ENCODE measurements around the gene KANK2. TPM values are rescaled to one million over a fixed set of nuclear protein-coding genes. Genes with fewer than 3 reads are reported as not detected.
A peak's percentile ranks its signal among the peaks of the same experiment; 100 is the strongest.

KANK2 gene
- total and polyA plus RNA-seq, 2 of the 13 experiments (the other 11 are each of a cell fraction or from before 2014, with no cell fraction given), result 5.7 to 12.9 TPM

DNA sequence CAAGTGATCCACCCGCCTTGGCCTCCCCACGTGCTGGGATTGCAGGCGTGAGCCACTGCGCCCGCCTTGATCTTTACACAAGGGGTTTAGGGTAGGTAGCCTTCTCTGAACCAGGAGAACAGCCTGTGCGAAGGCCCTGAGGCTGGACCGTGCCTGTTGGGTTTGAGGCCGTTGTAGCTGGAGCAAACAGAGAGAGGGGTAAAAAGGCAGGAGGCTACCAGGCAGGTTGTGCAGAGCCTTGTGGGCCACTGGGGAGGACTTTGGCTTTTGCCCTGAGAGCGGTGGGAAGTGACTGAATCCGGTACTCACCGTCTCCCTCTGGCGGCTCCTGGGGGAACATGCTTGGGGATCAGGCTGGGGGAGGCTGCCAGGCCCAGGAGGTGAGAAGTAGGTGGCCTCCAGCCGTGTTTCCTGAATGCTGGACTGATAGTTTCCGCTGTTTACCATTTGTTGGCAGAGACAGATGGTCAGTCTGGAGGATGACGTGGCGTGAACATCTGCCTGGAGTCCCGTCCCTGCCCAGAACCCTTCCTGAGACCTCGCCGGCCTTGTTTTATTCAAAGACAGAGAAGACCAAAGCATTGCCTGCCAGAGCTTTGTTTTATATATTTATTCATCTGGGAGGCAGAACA lies 66.4 kb downstream of the KANK2 start (continued):
- TF ChIP-seq, protein P1, sequence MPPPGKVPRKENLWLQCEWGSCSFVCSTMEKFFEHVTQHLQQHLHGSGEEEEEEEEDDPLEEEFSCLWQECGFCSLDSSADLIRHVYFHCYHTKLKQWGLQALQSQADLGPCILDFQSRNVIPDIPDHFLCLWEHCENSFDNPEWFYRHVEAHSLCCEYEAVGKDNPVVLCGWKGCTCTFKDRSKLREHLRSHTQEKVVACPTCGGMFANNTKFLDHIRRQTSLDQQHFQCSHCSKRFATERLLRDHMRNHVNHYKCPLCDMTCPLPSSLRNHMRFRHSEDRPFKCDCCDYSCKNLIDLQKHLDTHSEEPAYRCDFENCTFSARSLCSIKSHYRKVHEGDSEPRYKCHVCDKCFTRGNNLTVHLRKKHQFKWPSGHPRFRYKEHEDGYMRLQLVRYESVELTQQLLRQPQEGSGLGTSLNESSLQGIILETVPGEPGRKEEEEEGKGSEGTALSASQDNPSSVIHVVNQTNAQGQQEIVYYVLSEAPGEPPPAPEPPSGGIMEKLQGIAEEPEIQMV (CRISPR knock-in tag; IDR thresholded peaks at IDR 0.05; ENCODE audit: low read depth), result peak; percentile 69; the same call in 1 of the 2 replicates
- TF ChIP-seq PLRG1 (conservative IDR thresholded peaks at IDR 0.05) (no peak), ETV6 (CRISPR knock-in tag; conservative IDR thresholded peaks at IDR 0.05) (no peak), SCMH1 (CRISPR knock-in tag; IDR thresholded peaks at IDR 0.05; ENCODE audit: borderline replicate concordance) (no peak), SP2 (CRISPR knock-in tag; IDR thresholded peaks at IDR 0.05) (no peak), ZNF878 (CRISPR knock-in tag; IDR thresholded peaks at IDR 0.05) (no peak), ZNF619 (CRISPR knock-in tag; IDR thresholded peaks at IDR 0.05) (peak; percentile 73; the same call in 1 of the 2 replicates), ZNF749 (CRISPR knock-in tag; IDR thresholded peaks at IDR 0.05; ENCODE audit: borderline replicate concordance) (no peak), NCOA2 (CRISPR knock-in tag; IDR thresholded peaks at IDR 0.05) (0 out of 2 replicates have a peak, but pooled peaks have one; percentile 30), NFKBIZ (CRISPR knock-in tag; IDR thresholded peaks at IDR 0.05) (0 out of 2 replicates have a peak, but pooled peaks have one; percentile 33), ZSCAN12 (CRISPR knock-in tag; IDR thresholded peaks at IDR 0.05) (no peak), ZNF432 (CRISPR knock-in tag; IDR thresholded peaks at IDR 0.05; ENCODE audit: borderline replicate concordance) (no peak), DR1 (CRISPR knock-in tag; IDR thresholded peaks at IDR 0.05) (no peak), TGIF2 (CRISPR knock-in tag; IDR thresholded peaks at IDR 0.05) (no peak), HES4 (CRISPR knock-in tag; IDR thresholded peaks at IDR 0.05; ENCODE audit: borderline replicate concordance) (no peak), U2AF1 (optimal IDR thresholded peaks at IDR 0.05; ENCODE audit: low read depth, low read length) (no peak), ELF4 (CRISPR knock-in tag; IDR thresholded peaks at IDR 0.05; ENCODE audit: borderline replicate concordance) (no peak)
- TF ChIP-seq, protein P2, sequence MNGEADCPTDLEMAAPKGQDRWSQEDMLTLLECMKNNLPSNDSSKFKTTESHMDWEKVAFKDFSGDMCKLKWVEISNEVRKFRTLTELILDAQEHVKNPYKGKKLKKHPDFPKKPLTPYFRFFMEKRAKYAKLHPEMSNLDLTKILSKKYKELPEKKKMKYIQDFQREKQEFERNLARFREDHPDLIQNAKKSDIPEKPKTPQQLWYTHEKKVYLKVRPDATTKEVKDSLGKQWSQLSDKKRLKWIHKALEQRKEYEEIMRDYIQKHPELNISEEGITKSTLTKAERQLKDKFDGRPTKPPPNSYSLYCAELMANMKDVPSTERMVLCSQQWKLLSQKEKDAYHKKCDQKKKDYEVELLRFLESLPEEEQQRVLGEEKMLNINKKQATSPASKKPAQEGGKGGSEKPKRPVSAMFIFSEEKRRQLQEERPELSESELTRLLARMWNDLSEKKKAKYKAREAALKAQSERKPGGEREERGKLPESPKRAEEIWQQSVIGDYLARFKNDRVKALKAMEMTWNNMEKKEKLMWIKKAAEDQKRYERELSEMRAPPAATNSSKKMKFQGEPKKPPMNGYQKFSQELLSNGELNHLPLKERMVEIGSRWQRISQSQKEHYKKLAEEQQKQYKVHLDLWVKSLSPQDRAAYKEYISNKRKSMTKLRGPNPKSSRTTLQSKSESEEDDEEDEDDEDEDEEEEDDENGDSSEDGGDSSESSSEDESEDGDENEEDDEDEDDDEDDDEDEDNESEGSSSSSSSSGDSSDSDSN (CRISPR knock-in tag; IDR thresholded peaks at IDR 0.05), result peak; percentile 54; the same call in 1 of the 2 replicates
- TF ChIP-seq, protein P3, sequence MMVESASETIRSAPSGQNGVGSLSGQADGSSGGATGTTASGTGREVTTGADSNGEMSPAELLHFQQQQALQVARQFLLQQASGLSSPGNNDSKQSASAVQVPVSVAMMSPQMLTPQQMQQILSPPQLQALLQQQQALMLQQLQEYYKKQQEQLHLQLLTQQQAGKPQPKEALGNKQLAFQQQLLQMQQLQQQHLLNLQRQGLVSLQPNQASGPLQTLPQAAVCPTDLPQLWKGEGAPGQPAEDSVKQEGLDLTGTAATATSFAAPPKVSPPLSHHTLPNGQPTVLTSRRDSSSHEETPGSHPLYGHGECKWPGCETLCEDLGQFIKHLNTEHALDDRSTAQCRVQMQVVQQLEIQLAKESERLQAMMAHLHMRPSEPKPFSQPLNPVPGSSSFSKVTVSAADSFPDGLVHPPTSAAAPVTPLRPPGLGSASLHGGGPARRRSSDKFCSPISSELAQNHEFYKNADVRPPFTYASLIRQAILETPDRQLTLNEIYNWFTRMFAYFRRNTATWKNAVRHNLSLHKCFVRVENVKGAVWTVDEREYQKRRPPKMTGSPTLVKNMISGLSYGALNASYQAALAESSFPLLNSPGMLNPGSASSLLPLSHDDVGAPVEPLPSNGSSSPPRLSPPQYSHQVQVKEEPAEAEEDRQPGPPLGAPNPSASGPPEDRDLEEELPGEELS (CRISPR knock-in tag; IDR thresholded peaks at IDR 0.05), result no peak; the same call in 1 of the 2 replicates
- TF ChIP-seq, protein P4, sequence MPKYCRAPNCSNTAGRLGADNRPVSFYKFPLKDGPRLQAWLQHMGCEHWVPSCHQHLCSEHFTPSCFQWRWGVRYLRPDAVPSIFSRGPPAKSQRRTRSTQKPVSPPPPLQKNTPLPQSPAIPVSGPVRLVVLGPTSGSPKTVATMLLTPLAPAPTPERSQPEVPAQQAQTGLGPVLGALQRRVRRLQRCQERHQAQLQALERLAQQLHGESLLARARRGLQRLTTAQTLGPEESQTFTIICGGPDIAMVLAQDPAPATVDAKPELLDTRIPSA (CRISPR knock-in tag; IDR thresholded peaks at IDR 0.05; ENCODE audit: borderline replicate concordance), result no peak
- TF ChIP-seq, protein P5, sequence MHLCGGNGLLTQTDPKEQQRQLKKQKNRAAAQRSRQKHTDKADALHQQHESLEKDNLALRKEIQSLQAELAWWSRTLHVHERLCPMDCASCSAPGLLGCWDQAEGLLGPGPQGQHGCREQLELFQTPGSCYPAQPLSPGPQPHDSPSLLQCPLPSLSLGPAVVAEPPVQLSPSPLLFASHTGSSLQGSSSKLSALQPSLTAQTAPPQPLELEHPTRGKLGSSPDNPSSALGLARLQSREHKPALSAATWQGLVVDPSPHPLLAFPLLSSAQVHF (CRISPR knock-in tag; IDR thresholded peaks at IDR 0.05), result no peak
- TF ChIP-seq, protein P6, sequence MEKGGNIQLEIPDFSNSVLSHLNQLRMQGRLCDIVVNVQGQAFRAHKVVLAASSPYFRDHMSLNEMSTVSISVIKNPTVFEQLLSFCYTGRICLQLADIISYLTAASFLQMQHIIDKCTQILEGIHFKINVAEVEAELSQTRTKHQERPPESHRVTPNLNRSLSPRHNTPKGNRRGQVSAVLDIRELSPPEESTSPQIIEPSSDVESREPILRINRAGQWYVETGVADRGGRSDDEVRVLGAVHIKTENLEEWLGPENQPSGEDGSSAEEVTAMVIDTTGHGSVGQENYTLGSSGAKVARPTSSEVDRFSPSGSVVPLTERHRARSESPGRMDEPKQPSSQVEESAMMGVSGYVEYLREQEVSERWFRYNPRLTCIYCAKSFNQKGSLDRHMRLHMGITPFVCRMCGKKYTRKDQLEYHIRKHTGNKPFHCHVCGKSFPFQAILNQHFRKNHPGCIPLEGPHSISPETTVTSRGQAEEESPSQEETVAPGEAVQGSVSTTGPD (CRISPR knock-in tag; IDR thresholded peaks at IDR 0.05), result no peak

Data from HepG2 (cell line).